ENCODE results near the gene KCNH2.

The KCNH2 gene

GRCh38 chr7:150980663-150981062 lies 2.5 kb upstream of the KCNH2 start:
- Histone ChIP-seq H3K27ac (ENCODE audit: low read depth, low read length) (no peak overlapping the region), H3K36me3 (ENCODE audit: control insufficient read depth, insufficient read depth, low read length) (no peaks in the 10 kb centered on the region), H3K27me3 (ENCODE audit: control insufficient read depth, insufficient read depth, low read length) (peaks cover 56% of the 10 kb centered on the region), H3K4me1 (ENCODE audit: control insufficient read depth, insufficient read depth, low read length) (peaks cover 33% of the 10 kb centered on the region), H3K9ac (ENCODE audit: low read depth, low read length) (no peak overlapping the region), H3K4me3 (ENCODE audit: low read depth, low read length) (no peak overlapping the region), H3K9me3 (ENCODE audit: control insufficient read depth, insufficient read depth, low read length) (no peaks in the 10 kb centered on the region)

GRCh38 chr7:150979713-150980390 lies 1.7 kb upstream of the KCNH2 start:
- Histone ChIP-seq H3K4me3 (ENCODE audit: low read depth, low read length) (peak overlapping the region; percentile 61), H3K36me3 (ENCODE audit: control insufficient read depth, insufficient read depth, low read length) (no peaks in the 10 kb centered on the region), H3K4me1 (ENCODE audit: control insufficient read depth, insufficient read depth, low read length) (peaks cover 39% of the 10 kb centered on the region), H3K27me3 (ENCODE audit: control insufficient read depth, insufficient read depth, low read length) (peaks cover 63% of the 10 kb centered on the region), H3K9me3 (ENCODE audit: control insufficient read depth, insufficient read depth, low read length) (no peaks in the 10 kb centered on the region), H3K9ac (ENCODE audit: low read depth, low read length) (no peak overlapping the region), H3K27ac (ENCODE audit: low read depth, low read length) (no peak overlapping the region)

GRCh38 chr7:150977382-150978125 lies 567 bp downstream of the KCNH2 start:
- H3K9me3 ChIP-seq (ENCODE audit: control insufficient read depth, insufficient read depth, low read length) = no peaks in the 10 kb centered on the region
- H3K27me3 ChIP-seq (ENCODE audit: control insufficient read depth, insufficient read depth, low read length) = peaks cover 69% of the 10 kb centered on the region
- no peak overlapping the region for H3K9ac ChIP-seq (ENCODE audit: low read depth, low read length)
- H3K27ac ChIP-seq (ENCODE audit: low read depth, low read length) = no peak overlapping the region
- H3K4me3 ChIP-seq (ENCODE audit: low read depth, low read length) = peak overlapping the region; percentile 52
- H3K36me3 ChIP-seq (ENCODE audit: control insufficient read depth, insufficient read depth, low read length) = no peaks in the 10 kb centered on the region
- H3K4me1 ChIP-seq (ENCODE audit: control insufficient read depth, insufficient read depth, low read length) = peaks cover 42% of the 10 kb centered on the region

- Histone ChIP-seq H3K9me3 (ENCODE audit: control insufficient read depth, insufficient read depth, low read length) (no peaks in the 10 kb centered on the region), H3K36me3 (ENCODE audit: control insufficient read depth, insufficient read depth, low read length) (no peaks in the 10 kb centered on the region), H3K9ac (ENCODE audit: low read depth, low read length) (no peak overlapping the region), H3K27me3 (ENCODE audit: control insufficient read depth, insufficient read depth, low read length) (peaks cover 66% of the 10 kb centered on the region), H3K27ac (ENCODE audit: low read depth, low read length) (no peak overlapping the region), H3K4me1 (ENCODE audit: control insufficient read depth, insufficient read depth, low read length) (peaks cover 42% of the 10 kb centered on the region), H3K4me3 (ENCODE audit: low read depth, low read length) (peak overlapping the region; percentile 52)
These were observed 1.4 kb downstream of the KCNH2 start for GRCh38 chr7:150976529-150977381.

- peak overlapping the region; percentile 88 for H3K4me3 ChIP-seq (ENCODE audit: low read depth, low read length)
- H3K27me3 ChIP-seq (ENCODE audit: control insufficient read depth, insufficient read depth, low read length) = peaks cover 56% of the 10 kb centered on the region
- H3K27ac ChIP-seq (ENCODE audit: low read depth, low read length) = no peak overlapping the region
- no peaks in the 10 kb centered on the region for H3K36me3 ChIP-seq (ENCODE audit: control insufficient read depth, insufficient read depth, low read length)
- H3K9ac ChIP-seq (ENCODE audit: low read depth, low read length) = no peak overlapping the region
- no peaks in the 10 kb centered on the region for H3K9me3 ChIP-seq (ENCODE audit: control insufficient read depth, insufficient read depth, low read length)
- H3K4me1 ChIP-seq (ENCODE audit: control insufficient read depth, insufficient read depth, low read length) = peaks cover 46% of the 10 kb centered on the region
These were observed 2.4 kb downstream of the KCNH2 start for GRCh38 chr7:150975536-150976319.

- Histone ChIP-seq H3K9ac (ENCODE audit: low read depth, low read length) (no peak overlapping the region; the same call in 1 of the 2 replicates), H3K27ac (ENCODE audit: low read depth, low read length) (no peak overlapping the region), H3K4me3 (ENCODE audit: low read depth, low read length) (peak overlapping the region; percentile 88), H3K36me3 (ENCODE audit: control insufficient read depth, insufficient read depth, low read length) (no peaks in the 10 kb centered on the region), H3K27me3 (ENCODE audit: control insufficient read depth, insufficient read depth, low read length) (peaks cover 46% of the 10 kb centered on the region), H3K9me3 (ENCODE audit: control insufficient read depth, insufficient read depth, low read length) (no peaks in the 10 kb centered on the region), H3K4me1 (ENCODE audit: control insufficient read depth, insufficient read depth, low read length) (peaks cover 39% of the 10 kb centered on the region)
These were observed 3.4 kb downstream of the KCNH2 start for GRCh38 chr7:150974468-150975391.

- peaks cover 42% of the 10 kb centered on the region for H3K27me3 ChIP-seq (ENCODE audit: control insufficient read depth, insufficient read depth, low read length)
- no peak overlapping the region for H3K27ac ChIP-seq (ENCODE audit: low read depth, low read length)
- H3K36me3 ChIP-seq (ENCODE audit: control insufficient read depth, insufficient read depth, low read length) = no peaks in the 10 kb centered on the region
- H3K4me1 ChIP-seq (ENCODE audit: control insufficient read depth, insufficient read depth, low read length) = peaks cover 40% of the 10 kb centered on the region
- no peaks in the 10 kb centered on the region for H3K9me3 ChIP-seq (ENCODE audit: control insufficient read depth, insufficient read depth, low read length)
- no peak overlapping the region for H3K9ac ChIP-seq (ENCODE audit: low read depth, low read length)
- H3K4me3 ChIP-seq (ENCODE audit: low read depth, low read length) = peak overlapping the region; percentile 32; the same call in 1 of the 2 replicates
These were observed 4.3 kb downstream of the KCNH2 start for GRCh38 chr7:150973571-150974451.

- H3K27ac ChIP-seq (ENCODE audit: low read depth, low read length) = no peak overlapping the region
- H3K9ac ChIP-seq (ENCODE audit: low read depth, low read length) = no peak overlapping the region
- no peaks in the 10 kb centered on the region for H3K9me3 ChIP-seq (ENCODE audit: control insufficient read depth, insufficient read depth, low read length)
- H3K4me1 ChIP-seq (ENCODE audit: control insufficient read depth, insufficient read depth, low read length) = peaks cover 42% of the 10 kb centered on the region
- H3K27me3 ChIP-seq (ENCODE audit: control insufficient read depth, insufficient read depth, low read length) = peaks cover 42% of the 10 kb centered on the region
- H3K4me3 ChIP-seq (ENCODE audit: low read depth, low read length) = no peak overlapping the region
- no peaks in the 10 kb centered on the region for H3K36me3 ChIP-seq (ENCODE audit: control insufficient read depth, insufficient read depth, low read length)
These were observed 5.4 kb downstream of the KCNH2 start for GRCh38 chr7:150972741-150973140.

- H3K4me1 ChIP-seq (ENCODE audit: control insufficient read depth, insufficient read depth, low read length) = peaks cover 38% of the 10 kb centered on the region
- no peaks in the 10 kb centered on the region for H3K36me3 ChIP-seq (ENCODE audit: control insufficient read depth, insufficient read depth, low read length)
- no peak overlapping the region for H3K27ac ChIP-seq (ENCODE audit: low read depth, low read length)
- no peak overlapping the region for H3K9ac ChIP-seq (ENCODE audit: low read depth, low read length)
- H3K9me3 ChIP-seq (ENCODE audit: control insufficient read depth, insufficient read depth, low read length) = no peaks in the 10 kb centered on the region
- H3K27me3 ChIP-seq (ENCODE audit: control insufficient read depth, insufficient read depth, low read length) = peaks cover 36% of the 10 kb centered on the region
- H3K4me3 ChIP-seq (ENCODE audit: low read depth, low read length) = no peak overlapping the region
These were observed 6.1 kb downstream of the KCNH2 start for GRCh38 chr7:150972023-150972468.
